A549 treated with Mapracorat at 1 μM for 4 hours (cell line): ENCODE measurements around the gene ERO1B. TPM values are rescaled to one million over a fixed set of nuclear protein-coding genes. Genes with fewer than 3 reads are reported as not detected.

Source experiments
- total RNA-seq: library from RNA; stranded (reverse); fragments of 200-300 nt; extraction: Qiagen RNA extraction; gene quantifications from 5 replicates; pipeline ENCODE4 v1.2.3, GENCODE V29; 2022

ERO1B gene, protein sequence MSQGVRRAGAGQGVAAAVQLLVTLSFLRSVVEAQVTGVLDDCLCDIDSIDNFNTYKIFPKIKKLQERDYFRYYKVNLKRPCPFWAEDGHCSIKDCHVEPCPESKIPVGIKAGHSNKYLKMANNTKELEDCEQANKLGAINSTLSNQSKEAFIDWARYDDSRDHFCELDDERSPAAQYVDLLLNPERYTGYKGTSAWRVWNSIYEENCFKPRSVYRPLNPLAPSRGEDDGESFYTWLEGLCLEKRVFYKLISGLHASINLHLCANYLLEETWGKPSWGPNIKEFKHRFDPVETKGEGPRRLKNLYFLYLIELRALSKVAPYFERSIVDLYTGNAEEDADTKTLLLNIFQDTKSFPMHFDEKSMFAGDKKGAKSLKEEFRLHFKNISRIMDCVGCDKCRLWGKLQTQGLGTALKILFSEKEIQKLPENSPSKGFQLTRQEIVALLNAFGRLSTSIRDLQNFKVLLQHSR
- 2.7 to 3.4 TPM (median 2.8 TPM) in 5 replicates for total RNA-seq

DNA sequence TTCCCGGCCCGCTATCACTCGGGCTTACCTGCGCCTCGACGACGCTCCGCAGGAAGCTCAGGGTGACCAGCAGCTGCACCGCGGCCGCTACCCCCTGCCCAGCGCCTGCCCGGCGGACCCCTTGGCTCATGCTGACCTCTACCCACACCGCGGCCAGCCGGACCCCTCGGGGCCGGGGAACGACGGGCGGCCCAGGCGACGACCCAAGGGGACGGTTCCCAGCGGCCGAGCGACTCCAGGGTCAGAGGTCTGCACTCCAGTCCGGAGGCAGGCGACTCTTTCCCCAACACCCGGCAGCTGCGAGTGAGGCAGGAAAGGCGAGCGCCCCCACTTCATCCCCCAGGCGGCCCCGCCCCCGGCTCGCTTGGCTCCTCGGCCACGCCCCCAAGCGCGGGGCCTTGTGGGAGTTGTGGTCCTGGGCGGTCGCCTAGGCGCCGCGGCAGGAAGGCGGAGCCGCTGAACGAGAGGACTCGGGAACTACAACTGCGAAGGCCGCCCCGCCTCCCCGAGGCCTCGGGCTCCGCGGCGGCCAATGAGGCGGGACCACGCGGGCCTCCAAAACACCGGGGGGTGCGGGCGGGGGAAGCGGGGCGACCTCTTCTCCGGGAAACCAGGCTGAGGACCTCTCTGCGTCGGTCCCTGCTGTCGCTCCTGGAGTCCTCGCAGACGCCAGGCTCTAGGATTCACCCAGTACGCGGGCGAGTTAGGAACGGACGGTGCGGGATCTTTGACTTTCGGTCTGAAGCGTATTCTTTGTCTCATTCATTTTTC, at the start of gene ERO1B:
TSS of gene ERO1B (minus strand) at position 305 of the 771 bp plus-strand sequence. CDS start at position 130, 175 bp downstream.

Other genes with a start within 250 kb of the ERO1B start
- gene NID1, start 216.9 kb downstream of the ERO1B start, total RNA-seq: 5.4 to 9.5 TPM (median 7.6 TPM) in 5 replicates
- 14.4 to 18.3 TPM (median 16.5 TPM) in 5 replicates for gene GPR137B, start 139.4 kb downstream of the ERO1B start, total RNA-seq
- 2.8 to 4.2 TPM (median 3.4 TPM) in 5 replicates for gene EDARADD, start 112.3 kb upstream of the ERO1B start, total RNA-seq
- 27.9 to 38.1 TPM (median 31.8 TPM) in 5 replicates for gene LGALS8, start 242.0 kb upstream of the ERO1B start, total RNA-seq